Measurements from ENCODE around the gene MLPH. TPM values are rescaled to one million over a fixed set of nuclear protein-coding genes. Genes with fewer than 3 reads are reported as not detected.
A peak's percentile ranks its signal among the peaks of the same experiment; 100 is the strongest.

Gene MLPH
- polyA plus RNA-seq, 1 donor, result 31.8 TPM

DNA sequence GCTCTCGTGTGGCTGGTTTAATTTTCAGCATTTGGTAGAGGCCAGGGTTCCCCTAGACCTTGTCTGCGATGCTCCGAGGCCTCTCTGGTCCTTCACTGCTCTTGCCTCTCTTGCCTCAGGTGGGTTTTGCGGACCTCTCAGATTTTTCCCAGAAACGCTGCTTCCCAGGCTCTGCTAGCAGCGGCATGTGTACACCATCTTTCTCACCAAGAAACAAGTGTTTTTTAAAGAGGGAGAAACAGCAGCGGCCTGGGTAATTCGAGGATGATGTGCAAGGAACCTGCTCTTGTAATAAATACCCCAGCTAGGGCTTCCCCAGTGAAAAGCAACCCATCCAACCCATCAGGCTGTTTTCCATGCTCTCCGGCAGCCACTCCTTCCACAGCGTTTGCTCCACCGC lies 39.6 kb upstream of the MLPH start:
- DNase-seq, result no peak
- no peaks in the 10 kb centered on the region for H3K36me3 ChIP-seq (ENCODE audit: control insufficient read depth, insufficient read depth, low read length)
- H3K4me3 ChIP-seq (ENCODE audit: low read length), result no peak overlapping the region
- WGBS (ENCODE audit: insufficient coverage, low lambda C conversion rate), result no CpG with 5 or more reads among the region's 11 CpGs
- H3K27ac ChIP-seq (ENCODE audit: low read length), result no peak overlapping the region
- H3K9me3 ChIP-seq (ENCODE audit: control insufficient read depth, low read depth, low read length), result no peaks in the 10 kb centered on the region
- peaks cover 12% of the 10 kb centered on the region for H3K4me1 ChIP-seq (ENCODE audit: control insufficient read depth, insufficient read depth, low read length)
- H3K27me3 ChIP-seq (ENCODE audit: control insufficient read depth, insufficient read depth, low read length), result peaks cover 21% of the 10 kb centered on the region

DNA sequence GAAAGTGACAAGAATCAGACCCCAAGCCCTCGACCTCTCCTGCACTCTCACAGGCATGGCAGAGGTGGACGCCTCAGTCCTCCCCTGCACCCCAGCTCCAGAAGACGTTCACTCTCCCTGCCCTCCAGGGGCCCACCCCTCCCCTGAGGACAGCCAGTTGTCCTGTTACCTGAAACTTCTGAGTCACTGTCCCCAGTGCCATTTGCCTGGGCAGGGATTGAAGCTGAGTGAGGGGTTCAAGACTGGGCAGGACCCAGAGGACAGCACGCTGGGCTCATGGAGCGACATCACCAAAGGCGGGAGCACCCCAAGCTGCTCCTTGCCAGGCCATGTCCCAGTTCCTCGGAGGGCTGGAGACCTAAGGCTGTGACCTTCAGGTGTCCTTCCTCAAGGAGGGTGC lies 38.9 kb upstream of the MLPH start:
- no peak overlapping the region for H3K27ac ChIP-seq (ENCODE audit: low read length)
- H3K36me3 ChIP-seq (ENCODE audit: control insufficient read depth, insufficient read depth, low read length), result no peaks in the 10 kb centered on the region
- no CpG with 5 or more reads among the region's 7 CpGs for WGBS (ENCODE audit: insufficient coverage, low lambda C conversion rate)

DNA sequence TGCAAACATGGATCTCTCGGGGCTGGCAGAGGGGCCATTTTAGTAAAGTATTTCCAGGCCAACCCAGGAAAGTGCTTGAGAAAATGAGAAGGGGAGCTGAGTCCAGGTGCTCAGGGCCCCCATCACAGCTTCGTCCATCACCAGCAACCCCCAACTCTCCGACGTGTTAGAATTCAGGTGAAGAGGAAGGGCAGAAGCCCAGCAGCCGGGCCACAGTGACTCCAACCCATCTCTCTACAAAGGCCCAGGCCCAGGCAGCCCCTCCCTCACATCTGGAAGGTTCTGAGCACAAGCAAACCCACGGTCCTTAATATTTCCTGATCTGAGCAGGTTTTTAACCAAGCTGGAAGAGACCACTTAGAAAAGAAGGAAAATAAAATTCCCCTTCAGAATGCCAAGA lies 38.4 kb upstream of the MLPH start:
- H3K27ac ChIP-seq (ENCODE audit: low read length), result no peak overlapping the region
- DNase-seq, result no peak
- H3K4me1 ChIP-seq (ENCODE audit: control insufficient read depth, insufficient read depth, low read length), result peaks cover 12% of the 10 kb centered on the region
- peaks cover 21% of the 10 kb centered on the region for H3K27me3 ChIP-seq (ENCODE audit: control insufficient read depth, insufficient read depth, low read length)
- no peaks in the 10 kb centered on the region for H3K36me3 ChIP-seq (ENCODE audit: control insufficient read depth, insufficient read depth, low read length)
- no peaks in the 10 kb centered on the region for H3K9me3 ChIP-seq (ENCODE audit: control insufficient read depth, low read depth, low read length)
- no peak overlapping the region for H3K4me3 ChIP-seq (ENCODE audit: low read length)
- no CpG with 5 or more reads among the region's 6 CpGs for WGBS (ENCODE audit: insufficient coverage, low lambda C conversion rate)

More for the DNA sequence above, 38.9 kb upstream of the MLPH start:
- peaks cover 21% of the 10 kb centered on the region for H3K27me3 ChIP-seq (ENCODE audit: control insufficient read depth, insufficient read depth, low read length)
- peaks cover 12% of the 10 kb centered on the region for H3K4me1 ChIP-seq (ENCODE audit: control insufficient read depth, insufficient read depth, low read length)
- DNase-seq, result no peak
- no peak overlapping the region for H3K4me3 ChIP-seq (ENCODE audit: low read length)
- H3K9me3 ChIP-seq (ENCODE audit: control insufficient read depth, low read depth, low read length), result no peaks in the 10 kb centered on the region

DNA sequence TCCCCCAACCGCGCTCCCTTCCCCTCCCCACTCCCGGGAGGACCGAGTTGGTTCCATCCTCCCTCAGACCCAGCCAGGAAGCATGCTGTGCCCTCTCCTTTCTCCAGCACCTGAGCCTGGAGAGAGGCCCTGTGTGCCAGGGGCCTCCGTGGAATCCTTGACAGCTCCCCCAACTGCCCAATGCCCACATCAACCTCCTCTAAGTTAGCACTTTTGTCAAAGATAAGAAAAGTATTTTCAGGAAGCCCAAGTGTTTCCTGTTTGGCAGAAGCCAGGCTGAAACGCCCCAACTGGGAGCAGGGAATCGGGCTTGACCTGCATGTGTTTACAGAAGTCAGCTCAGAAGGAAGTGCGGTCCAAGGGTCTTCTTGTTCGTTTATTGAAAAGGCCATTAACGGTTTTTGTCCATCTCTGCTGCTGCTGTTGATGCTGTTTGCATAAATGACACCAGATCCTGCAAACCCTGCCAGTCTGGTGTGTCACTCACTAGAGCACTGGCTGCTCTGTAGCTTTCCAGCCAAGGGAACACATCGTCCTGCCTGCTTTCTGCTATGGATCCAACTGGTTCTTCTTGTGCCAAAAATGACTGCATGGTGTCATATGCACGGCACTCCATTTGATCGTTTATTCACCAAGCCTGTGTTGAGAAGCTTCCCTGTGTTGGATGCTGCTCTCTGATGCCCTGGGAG lies 37.7 kb upstream of the MLPH start:
- no peak overlapping the region for H3K4me3 ChIP-seq (ENCODE audit: low read length)
- peak overlapping the region; percentile 21 for H3K27ac ChIP-seq (ENCODE audit: low read length)
- H3K27me3 ChIP-seq (ENCODE audit: control insufficient read depth, insufficient read depth, low read length), result peaks cover 18% of the 10 kb centered on the region
- no peaks in the 10 kb centered on the region for H3K36me3 ChIP-seq (ENCODE audit: control insufficient read depth, insufficient read depth, low read length)
- H3K4me1 ChIP-seq (ENCODE audit: control insufficient read depth, insufficient read depth, low read length), result peaks cover 12% of the 10 kb centered on the region
- peak in 1 of 2 donors; percentile 34 for DNase-seq
- WGBS (ENCODE audit: insufficient coverage, low lambda C conversion rate), result no CpG with 5 or more reads among the region's 13 CpGs
- no peaks in the 10 kb centered on the region for H3K9me3 ChIP-seq (ENCODE audit: control insufficient read depth, low read depth, low read length)

DNA sequence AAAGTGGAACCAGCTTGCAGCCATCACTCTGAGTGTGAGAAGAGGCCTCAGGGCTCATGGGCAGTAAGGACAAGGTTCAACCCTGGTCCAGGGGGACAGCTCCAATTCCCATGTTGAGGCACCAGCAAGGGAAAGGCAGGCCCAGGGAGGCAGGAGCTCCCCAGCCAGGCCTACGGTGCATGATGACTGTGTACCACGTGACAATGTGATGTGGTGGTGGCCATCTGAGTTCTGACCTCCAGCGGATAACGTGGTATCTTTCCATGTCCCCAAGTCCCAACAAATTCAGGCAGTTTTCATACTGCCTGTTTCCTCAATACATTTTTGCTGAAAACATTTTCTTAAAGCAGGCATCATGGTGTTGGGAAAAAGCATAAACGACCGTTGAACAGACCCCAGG lies 36.9 kb upstream of the MLPH start:
- peaks cover 12% of the 10 kb centered on the region for H3K4me1 ChIP-seq (ENCODE audit: control insufficient read depth, insufficient read depth, low read length)
- peak overlapping the region; percentile 21 for H3K27ac ChIP-seq (ENCODE audit: low read length)
- H3K27me3 ChIP-seq (ENCODE audit: control insufficient read depth, insufficient read depth, low read length), result peaks cover 17% of the 10 kb centered on the region
- no peak for DNase-seq
- no peaks in the 10 kb centered on the region for H3K9me3 ChIP-seq (ENCODE audit: control insufficient read depth, low read depth, low read length)
- H3K36me3 ChIP-seq (ENCODE audit: control insufficient read depth, insufficient read depth, low read length), result no peaks in the 10 kb centered on the region
- H3K4me3 ChIP-seq (ENCODE audit: low read length), result no peak overlapping the region
- WGBS (ENCODE audit: insufficient coverage, low lambda C conversion rate), result 100% methylated on average over 2 of the region's 6 CpGs

DNA sequence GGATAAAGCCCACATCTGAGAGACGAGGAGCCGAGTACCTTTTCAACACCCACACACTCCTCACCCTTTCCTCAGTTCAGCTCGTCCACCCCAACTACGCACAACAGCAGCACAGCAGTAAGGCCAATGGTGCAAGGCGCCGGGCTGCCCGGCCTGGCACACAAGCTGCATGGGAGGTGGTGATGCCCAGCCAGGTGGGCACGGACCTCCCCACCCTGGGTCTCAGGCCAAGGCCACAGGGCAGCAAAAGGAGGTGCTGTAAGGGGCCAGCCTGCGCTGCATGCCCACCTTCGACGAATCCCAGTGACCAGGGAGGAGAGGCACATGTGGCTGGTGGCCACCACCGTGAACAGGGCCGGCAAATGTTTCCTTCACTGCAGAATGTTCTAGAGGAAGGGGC lies 36.5 kb upstream of the MLPH start:
- no CpG with 5 or more reads among the region's 13 CpGs for WGBS (ENCODE audit: insufficient coverage, low lambda C conversion rate)
- Histone ChIP-seq H3K36me3 (ENCODE audit: control insufficient read depth, insufficient read depth, low read length) (no peaks in the 10 kb centered on the region), H3K4me1 (ENCODE audit: control insufficient read depth, insufficient read depth, low read length) (peaks cover 12% of the 10 kb centered on the region), H3K4me3 (ENCODE audit: low read length) (no peak overlapping the region), H3K9me3 (ENCODE audit: control insufficient read depth, low read depth, low read length) (no peaks in the 10 kb centered on the region), H3K27me3 (ENCODE audit: control insufficient read depth, insufficient read depth, low read length) (peaks cover 17% of the 10 kb centered on the region), H3K27ac (ENCODE audit: low read length) (no peak overlapping the region)
- DNase-seq, result no peak

DNA sequence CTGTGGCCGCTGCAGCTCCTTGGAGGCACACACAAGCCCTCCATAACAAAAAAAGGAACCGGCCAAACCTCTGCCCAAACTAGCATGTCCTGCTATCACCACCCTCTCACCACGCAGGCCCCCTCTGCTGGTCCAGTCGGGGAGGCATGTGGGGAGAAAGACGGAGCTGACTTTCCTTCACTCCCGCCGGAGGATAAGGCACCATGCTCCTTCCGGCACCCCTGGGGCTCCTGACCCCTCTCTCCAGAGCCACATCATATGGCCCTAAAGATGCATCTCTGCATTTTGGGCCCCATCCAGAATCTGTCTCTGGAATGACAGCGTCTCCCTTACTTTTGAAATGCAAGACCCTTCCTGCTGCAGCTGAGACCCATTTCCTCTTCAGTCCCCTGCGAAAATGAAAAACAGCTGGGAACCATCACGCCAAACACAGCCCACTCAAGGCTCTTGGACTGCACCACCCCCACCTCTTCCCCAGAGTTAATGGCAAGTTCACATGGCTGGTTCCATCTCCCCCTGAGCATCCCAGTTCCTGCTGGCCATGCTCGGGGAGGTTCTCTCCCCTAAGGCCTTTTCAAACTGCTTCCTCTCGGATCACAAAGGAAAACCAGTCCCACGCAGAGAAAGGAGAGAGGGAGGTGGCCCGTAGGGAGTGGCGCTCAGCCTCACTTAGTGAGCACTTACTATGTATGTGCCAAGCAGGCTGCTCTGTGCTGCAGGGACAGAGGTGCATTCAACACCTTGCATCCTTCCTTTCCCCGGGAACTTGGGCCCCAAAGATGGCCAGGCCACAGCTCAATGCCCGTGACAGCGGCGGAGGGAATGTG lies 35.2 kb upstream of the MLPH start:
- DNase-seq, result peak in 1 of 2 donors; percentile 42
- 80% methylated on average over 1 of the region's 20 CpGs for WGBS (ENCODE audit: insufficient coverage, low lambda C conversion rate)
- no peaks in the 10 kb centered on the region for H3K9me3 ChIP-seq (ENCODE audit: control insufficient read depth, low read depth, low read length)
- H3K27me3 ChIP-seq (ENCODE audit: control insufficient read depth, insufficient read depth, low read length), result peaks cover 17% of the 10 kb centered on the region
- H3K36me3 ChIP-seq (ENCODE audit: control insufficient read depth, insufficient read depth, low read length), result no peaks in the 10 kb centered on the region
- H3K4me3 ChIP-seq (ENCODE audit: low read length), result no peak overlapping the region
- peaks cover 12% of the 10 kb centered on the region for H3K4me1 ChIP-seq (ENCODE audit: control insufficient read depth, insufficient read depth, low read length)
- peak overlapping the region; percentile 36 for H3K27ac ChIP-seq (ENCODE audit: low read length)

DNA sequence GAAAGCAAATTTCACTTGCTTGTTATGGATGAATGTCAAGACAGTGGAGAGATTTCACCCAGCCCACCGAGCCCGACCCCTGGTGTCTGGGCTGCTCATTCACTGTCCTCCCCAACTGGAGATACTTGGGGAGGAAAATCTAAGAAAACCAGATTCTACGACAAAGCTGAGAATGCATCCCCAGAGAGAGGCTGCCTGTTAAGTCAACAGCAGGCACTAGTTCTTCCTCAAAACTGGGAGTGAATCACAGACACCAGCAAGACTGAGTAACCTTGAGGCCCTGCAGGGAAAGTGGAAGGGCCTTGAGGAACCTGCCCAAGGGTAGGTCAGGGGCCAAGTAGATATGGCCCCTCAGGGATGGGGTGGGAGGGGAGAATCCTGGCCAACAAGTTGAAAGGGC lies 34.2 kb upstream of the MLPH start:
- no CpG with 5 or more reads among the region's 3 CpGs for WGBS (ENCODE audit: insufficient coverage, low lambda C conversion rate)
- Histone ChIP-seq H3K27ac (ENCODE audit: low read length) (no peak overlapping the region), H3K9me3 (ENCODE audit: control insufficient read depth, low read depth, low read length) (no peaks in the 10 kb centered on the region), H3K4me1 (ENCODE audit: control insufficient read depth, insufficient read depth, low read length) (peaks cover 12% of the 10 kb centered on the region), H3K27me3 (ENCODE audit: control insufficient read depth, insufficient read depth, low read length) (peaks cover 14% of the 10 kb centered on the region), H3K36me3 (ENCODE audit: control insufficient read depth, insufficient read depth, low read length) (no peaks in the 10 kb centered on the region), H3K4me3 (ENCODE audit: low read length) (no peak overlapping the region)
- DNase-seq, result no peak

DNA sequence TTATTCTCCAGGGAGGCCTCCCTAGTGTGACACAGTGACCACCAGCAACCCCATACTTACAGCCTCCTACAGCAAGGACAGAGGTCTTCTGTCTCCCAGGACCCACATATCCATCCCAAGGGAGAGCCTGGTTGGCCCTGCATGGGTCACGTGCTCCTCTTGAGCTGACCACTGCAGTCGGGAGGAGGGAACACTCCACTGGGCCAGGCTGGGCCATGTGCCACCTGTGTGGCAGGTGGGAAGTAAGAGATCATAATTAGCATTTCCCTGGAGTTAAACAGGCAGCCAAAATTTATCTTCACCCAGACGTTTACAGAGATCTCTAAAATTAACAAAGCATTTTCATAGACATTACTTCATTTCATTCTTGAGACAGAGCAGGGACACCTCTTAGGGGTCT lies 33.4 kb upstream of the MLPH start:
- WGBS (ENCODE audit: insufficient coverage, low lambda C conversion rate), result no CpG with 5 or more reads among the region's 3 CpGs
- peaks cover 14% of the 10 kb centered on the region for H3K27me3 ChIP-seq (ENCODE audit: control insufficient read depth, insufficient read depth, low read length)
- no peak overlapping the region for H3K27ac ChIP-seq (ENCODE audit: low read length)
- H3K4me3 ChIP-seq (ENCODE audit: low read length), result no peak overlapping the region
- H3K36me3 ChIP-seq (ENCODE audit: control insufficient read depth, insufficient read depth, low read length), result no peaks in the 10 kb centered on the region
- no peak for DNase-seq
- H3K4me1 ChIP-seq (ENCODE audit: control insufficient read depth, insufficient read depth, low read length), result peaks cover 12% of the 10 kb centered on the region
- H3K9me3 ChIP-seq (ENCODE audit: control insufficient read depth, low read depth, low read length), result no peaks in the 10 kb centered on the region

DNA sequence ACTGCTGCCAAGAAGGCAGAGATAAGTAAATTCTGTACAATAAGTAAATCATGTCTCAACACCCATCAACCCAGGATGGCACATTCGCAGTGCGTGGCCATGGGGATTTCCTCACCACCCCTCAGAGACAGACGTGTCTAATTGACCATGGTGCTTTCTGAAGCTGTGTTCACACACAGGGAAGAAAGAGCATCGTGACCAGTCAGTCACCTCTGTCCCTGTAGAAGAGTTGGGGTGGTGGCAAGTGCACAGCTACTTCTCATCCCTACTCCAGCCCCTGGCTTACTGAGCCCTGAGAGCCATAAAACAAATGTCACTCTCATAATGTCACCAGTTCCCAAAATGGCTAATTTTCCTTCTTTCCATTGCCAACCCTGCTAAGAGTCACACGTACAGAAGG lies 31.3 kb upstream of the MLPH start:
- H3K27ac ChIP-seq (ENCODE audit: low read length), result peak overlapping the region; percentile 22
- no peak overlapping the region for H3K4me3 ChIP-seq (ENCODE audit: low read length)
- DNase-seq, result no peak
- WGBS (ENCODE audit: insufficient coverage, low lambda C conversion rate), result no CpG with 5 or more reads among the region's 5 CpGs
- peaks cover 16% of the 10 kb centered on the region for H3K27me3 ChIP-seq (ENCODE audit: control insufficient read depth, insufficient read depth, low read length)
- no peaks in the 10 kb centered on the region for H3K9me3 ChIP-seq (ENCODE audit: control insufficient read depth, low read depth, low read length)
- no peaks in the 10 kb centered on the region for H3K36me3 ChIP-seq (ENCODE audit: control insufficient read depth, insufficient read depth, low read length)
- H3K4me1 ChIP-seq (ENCODE audit: control insufficient read depth, insufficient read depth, low read length), result no peaks in the 10 kb centered on the region
